ENCODE measurements around the gene RTN4RL1.
"Not testable (repeated sequence)": the region's sequence is repeated elsewhere in the genome, so short reads cannot be mapped to it uniquely, and the experiment has no call there.

RTN4RL1 gene

GRCh38 chr17:2024572-2025219 lies 438 bp downstream of the RTN4RL1 start:
- DNase-seq: no peak

- DNase-seq: peak in 3 of 5 experiments; percentile 27 to 42 (median 32)
These were observed 1.2 kb downstream of the RTN4RL1 start for GRCh38 chr17:2023692-2024571.

- no peak for DNase-seq
These were observed 1.9 kb downstream of the RTN4RL1 start for GRCh38 chr17:2023256-2023655.

GRCh38 chr17:2022647-2023240 lies 2.4 kb downstream of the RTN4RL1 start:
- no peak for DNase-seq

GRCh38 chr17:2020721-2021120 lies 4.4 kb downstream of the RTN4RL1 start:
- no peak for DNase-seq

- no peak for DNase-seq
These were observed 5.4 kb downstream of the RTN4RL1 start for GRCh38 chr17:2019723-2020122.

- no peak for DNase-seq
These were observed 6.2 kb downstream of the RTN4RL1 start for GRCh38 chr17:2018716-2019510.

GRCh38 chr17:2017274-2017941 lies 7.7 kb downstream of the RTN4RL1 start:
- peak in 1 of 5 experiments; percentile 40 for DNase-seq

- DNase-seq: no peak
These were observed 8.6 kb downstream of the RTN4RL1 start for GRCh38 chr17:2016494-2016893.

GRCh38 chr17:2015314-2015713 lies 9.8 kb downstream of the RTN4RL1 start:
- DNase-seq: no peak

- no peak for DNase-seq
These were observed 11.2 kb downstream of the RTN4RL1 start for GRCh38 chr17:2013994-2014317.

- not testable (repeated sequence) for DNase-seq
These were observed 11.7 kb downstream of the RTN4RL1 start for GRCh38 chr17:2013220-2013993.

- no peak for DNase-seq
These were observed 12.6 kb downstream of the RTN4RL1 start for GRCh38 chr17:2012499-2012898.

- DNase-seq: no peak
These were observed 13.4 kb downstream of the RTN4RL1 start for GRCh38 chr17:2011411-2012371.

- DNase-seq: no peak
These were observed 15.4 kb downstream of the RTN4RL1 start for GRCh38 chr17:2009737-2010136.

- DNase-seq: no peak
These were observed 16.6 kb downstream of the RTN4RL1 start for GRCh38 chr17:2008332-2009126.

GRCh38 chr17:2004435-2004952 lies 20.6 kb downstream of the RTN4RL1 start:
- DNase-seq: no peak

- no peak for DNase-seq
These were observed 21.6 kb downstream of the RTN4RL1 start for GRCh38 chr17:2003525-2003924.

- DNase-seq: no peak
These were observed 22.3 kb downstream of the RTN4RL1 start for GRCh38 chr17:2002767-2003329.
